ENCODE data around the gene GIMAP8. TPM values are rescaled to one million over a fixed set of nuclear protein-coding genes. Genes with fewer than 3 reads are reported as not detected.
A peak's percentile ranks its signal among the peaks of the same experiment; 100 is the strongest.

GIMAP8 gene
- total RNA-seq, 1 donor from 2014 or later, result 11.4 TPM

GRCh38 chr7:150411606-150412005, 38.8 kb upstream of the GIMAP8 start:
- DNase-seq (ENCODE audit: low spot score), result no peak

- DNase-seq (ENCODE audit: low spot score), result no peak
Observed at GRCh38 chr7:150412016-150412415, 38.4 kb upstream of the GIMAP8 start.

GRCh38 chr7:150412518-150413488, 37.6 kb upstream of the GIMAP8 start:
- no peak for DNase-seq (ENCODE audit: low spot score)

- DNase-seq (ENCODE audit: low spot score), result no peak
Observed at GRCh38 chr7:150413640-150414081, 36.8 kb upstream of the GIMAP8 start.

- DNase-seq (ENCODE audit: low spot score), result no peak
Observed at GRCh38 chr7:150415161-150416153, 35.0 kb upstream of the GIMAP8 start.

GRCh38 chr7:150417239-150417638, 33.2 kb upstream of the GIMAP8 start:
- DNase-seq (ENCODE audit: low spot score), result no peak

- DNase-seq (ENCODE audit: low spot score), result no peak
Observed at GRCh38 chr7:150417863-150418262, 32.6 kb upstream of the GIMAP8 start.

- DNase-seq (ENCODE audit: low spot score), result no peak
Observed at GRCh38 chr7:150420242-150420641, 30.2 kb upstream of the GIMAP8 start.

GRCh38 chr7:150420987-150421674, 29.3 kb upstream of the GIMAP8 start:
- peak; percentile 87 for DNase-seq (ENCODE audit: low spot score)

GRCh38 chr7:150421831-150422230, 28.6 kb upstream of the GIMAP8 start:
- no peak for DNase-seq (ENCODE audit: low spot score)

- DNase-seq (ENCODE audit: low spot score), result no peak
Observed at GRCh38 chr7:150425670-150426069, 24.8 kb upstream of the GIMAP8 start.

- peak; percentile 65 for DNase-seq (ENCODE audit: low spot score)
Observed at GRCh38 chr7:150428671-150429451, 21.6 kb upstream of the GIMAP8 start.

- DNase-seq (ENCODE audit: low spot score), result no peak
Observed at GRCh38 chr7:150429699-150430098, 20.7 kb upstream of the GIMAP8 start.

- DNase-seq (ENCODE audit: low spot score), result no peak
Observed at GRCh38 chr7:150430465-150431085, 19.9 kb upstream of the GIMAP8 start.

GRCh38 chr7:150431839-150432658, 18.4 kb upstream of the GIMAP8 start:
- no peak for DNase-seq (ENCODE audit: low spot score)

- DNase-seq (ENCODE audit: low spot score), result no peak
Observed at GRCh38 chr7:150432915-150433892, 17.2 kb upstream of the GIMAP8 start.

GRCh38 chr7:150434240-150434639, 16.2 kb upstream of the GIMAP8 start:
- DNase-seq (ENCODE audit: low spot score), result no peak

GRCh38 chr7:150435047-150435389, 15.4 kb upstream of the GIMAP8 start:
- DNase-seq (ENCODE audit: low spot score), result no peak

Data from mucosa of gallbladder (tissue), 1 donor.